ENCODE results near the gene SLC9A9.
A peak's percentile ranks its signal among the peaks of the same experiment; 100 is the strongest.

SLC9A9 gene

GRCh38 chr3:143634427-143634826, 213.8 kb downstream of the SLC9A9 start:
- DNase-seq, result no peak

- DNase-seq, result no peak
Observed at GRCh38 chr3:143633816-143634215, 214.5 kb downstream of the SLC9A9 start.

GRCh38 chr3:143629726-143630125, 218.5 kb downstream of the SLC9A9 start:
- DNase-seq, result no peak

GRCh38 chr3:143628971-143629370, 219.3 kb downstream of the SLC9A9 start:
- DNase-seq, result no peak

- DNase-seq, result no peak
Observed at GRCh38 chr3:143627336-143627735, 220.9 kb downstream of the SLC9A9 start.

GRCh38 chr3:143619231-143619630, 229.0 kb downstream of the SLC9A9 start:
- DNase-seq, result no peak

GRCh38 chr3:143617050-143617449, 231.2 kb downstream of the SLC9A9 start:
- DNase-seq, result no peak

- no peak for DNase-seq
Observed at GRCh38 chr3:143613226-143613625, 235.0 kb downstream of the SLC9A9 start.

- DNase-seq, result no peak
Observed at GRCh38 chr3:143612541-143612940, 235.7 kb downstream of the SLC9A9 start.

- no peak for DNase-seq
Observed at GRCh38 chr3:143608966-143609365, 239.3 kb downstream of the SLC9A9 start.

GRCh38 chr3:143605233-143605950, 242.9 kb downstream of the SLC9A9 start:
- no peak for DNase-seq

GRCh38 chr3:143604402-143605185, 243.7 kb downstream of the SLC9A9 start:
- DNase-seq, result no peak

- no peak for DNase-seq
Observed at GRCh38 chr3:143603774-143604173, 244.5 kb downstream of the SLC9A9 start.

- DNase-seq, result no peak
Observed at GRCh38 chr3:143601723-143602484, 246.4 kb downstream of the SLC9A9 start.

GRCh38 chr3:143600756-143601718, 247.2 kb downstream of the SLC9A9 start:
- DNase-seq, result no peak

GRCh38 chr3:143597774-143598652, 250.3 kb downstream of the SLC9A9 start:
- DNase-seq, result peak; percentile 77

GRCh38 chr3:143596957-143597642, 251.2 kb downstream of the SLC9A9 start:
- peak; percentile 41 for DNase-seq

GRCh38 chr3:143595456-143596077, 252.7 kb downstream of the SLC9A9 start:
- DNase-seq, result no peak

- no peak for DNase-seq
Observed at GRCh38 chr3:143594206-143594605, 254.1 kb downstream of the SLC9A9 start.

GRCh38 chr3:143590660-143591059, 257.6 kb downstream of the SLC9A9 start:
- peak; percentile 9 for DNase-seq
